ENCODE data around the gene SLC23A3.
A peak's percentile ranks its signal among the peaks of the same experiment; 100 is the strongest.

SLC23A3 gene

GRCh38 chr2:219169930-219170654, at the start of gene SLC23A3:
Gene SLC23A3 (minus strand): TSS chr2:219170029. CDS start chr2:219169984, 45 bp downstream.
- no peak for DNase-seq (ENCODE audit: low spot score)

- DNase-seq (ENCODE audit: low spot score), result peak; percentile 97
Observed at GRCh38 chr2:219218732-219219701, 49.2 kb upstream of the SLC23A3 start, which contains the start of gene ABCB6. Gene ABCB6 (minus strand): TSS chr2:219218958. CDS start chr2:219218673, 285 bp downstream.

GRCh38 chr2:219218217-219218731, 48.4 kb upstream of the SLC23A3 start:
- DNase-seq (ENCODE audit: low spot score), result peak; percentile 81

GRCh38 chr2:219216535-219216915, 46.7 kb upstream of the SLC23A3 start:
- no peak for DNase-seq (ENCODE audit: low spot score)

GRCh38 chr2:219215871-219216534, 46.2 kb upstream of the SLC23A3 start:
- DNase-seq (ENCODE audit: low spot score), result no peak

- DNase-seq (ENCODE audit: low spot score), result no peak
Observed at GRCh38 chr2:219214786-219215185, 45.0 kb upstream of the SLC23A3 start.

- no peak for DNase-seq (ENCODE audit: low spot score)
Observed at GRCh38 chr2:219214141-219214540, 44.3 kb upstream of the SLC23A3 start.

GRCh38 chr2:219213486-219214071, 43.8 kb upstream of the SLC23A3 start:
- DNase-seq (ENCODE audit: low spot score), result no peak

- DNase-seq (ENCODE audit: low spot score), result no peak
Observed at GRCh38 chr2:219213026-219213415, 43.2 kb upstream of the SLC23A3 start.

GRCh38 chr2:219210886-219211362, 41.1 kb upstream of the SLC23A3 start:
- no peak for DNase-seq (ENCODE audit: low spot score)

- no peak for DNase-seq (ENCODE audit: low spot score)
Observed at GRCh38 chr2:219210196-219210885, 40.5 kb upstream of the SLC23A3 start.

- DNase-seq (ENCODE audit: low spot score), result no peak
Observed at GRCh38 chr2:219209236-219210195, 39.7 kb upstream of the SLC23A3 start.

- DNase-seq (ENCODE audit: low spot score), result peak; percentile 27
Observed at GRCh38 chr2:219207884-219208740, 38.3 kb upstream of the SLC23A3 start.

- DNase-seq (ENCODE audit: low spot score), result no peak
Observed at GRCh38 chr2:219207134-219207883, 37.5 kb upstream of the SLC23A3 start.

GRCh38 chr2:219206328-219207133, 36.7 kb upstream of the SLC23A3 start, which contains the start of gene ZFAND2B:
Gene ZFAND2B (plus strand): TSS chr2:219206782. CDS start chr2:219206988, 206 bp downstream.
- peak; percentile 99 for DNase-seq (ENCODE audit: low spot score)

- no peak for DNase-seq (ENCODE audit: low spot score)
Observed at GRCh38 chr2:219205981-219206327, 36.1 kb upstream of the SLC23A3 start.

- DNase-seq (ENCODE audit: low spot score), result no peak
Observed at GRCh38 chr2:219205165-219205538, 35.3 kb upstream of the SLC23A3 start.

Measured in GM03348 (cell line).